PC-3 (cell line): ENCODE results near the gene AHNAK2.

Experiments
- CTCF ChIP-seq: fragments of 300-600 bp; sonication (generic); conservative IDR thresholded peaks from 2 replicates; pipeline ENCODE4 v1.5.1; 2017; ENCODE audit warnings: antibody characterized with exemption, low read depth, mild to moderate bottlenecking, low read length
- EZH2 ChIP-seq: fragments of 300-600 bp; sonication (generic); IDR thresholded peaks from one replicate; pipeline ENCODE4 v1.6.1; 2017; ENCODE audit warnings: antibody characterized with exemption, mild to moderate bottlenecking, low read length; ENCODE audit not compliant: unreplicated experiment
- EZH2phosphoT487 ChIP-seq: fragments of 300-600 bp; sonication (generic); IDR thresholded peaks from 2 replicates; pipeline ENCODE4 v1.6.1; 2018; ENCODE audit warnings: mild to moderate bottlenecking, antibody characterized with exemption, low read length, borderline replicate concordance

- TF ChIP-seq EZH2phosphoT487 (no peak), CTCF (no peak), EZH2 (no peak)
Observed at GRCh38 chr14:104953097-104953496, 25.1 kb downstream of the AHNAK2 start.
